Measurements from ENCODE around the gene DENND4A. TPM values are rescaled to one million over a fixed set of nuclear protein-coding genes. Genes with fewer than 3 reads are reported as not detected.
A peak's percentile ranks its signal among the peaks of the same experiment; 100 is the strongest.

Gene DENND4A
- total RNA-seq, result 10 to 100 TPM; 20.9 to 66.4 (median 30.8) TPM

DNA sequence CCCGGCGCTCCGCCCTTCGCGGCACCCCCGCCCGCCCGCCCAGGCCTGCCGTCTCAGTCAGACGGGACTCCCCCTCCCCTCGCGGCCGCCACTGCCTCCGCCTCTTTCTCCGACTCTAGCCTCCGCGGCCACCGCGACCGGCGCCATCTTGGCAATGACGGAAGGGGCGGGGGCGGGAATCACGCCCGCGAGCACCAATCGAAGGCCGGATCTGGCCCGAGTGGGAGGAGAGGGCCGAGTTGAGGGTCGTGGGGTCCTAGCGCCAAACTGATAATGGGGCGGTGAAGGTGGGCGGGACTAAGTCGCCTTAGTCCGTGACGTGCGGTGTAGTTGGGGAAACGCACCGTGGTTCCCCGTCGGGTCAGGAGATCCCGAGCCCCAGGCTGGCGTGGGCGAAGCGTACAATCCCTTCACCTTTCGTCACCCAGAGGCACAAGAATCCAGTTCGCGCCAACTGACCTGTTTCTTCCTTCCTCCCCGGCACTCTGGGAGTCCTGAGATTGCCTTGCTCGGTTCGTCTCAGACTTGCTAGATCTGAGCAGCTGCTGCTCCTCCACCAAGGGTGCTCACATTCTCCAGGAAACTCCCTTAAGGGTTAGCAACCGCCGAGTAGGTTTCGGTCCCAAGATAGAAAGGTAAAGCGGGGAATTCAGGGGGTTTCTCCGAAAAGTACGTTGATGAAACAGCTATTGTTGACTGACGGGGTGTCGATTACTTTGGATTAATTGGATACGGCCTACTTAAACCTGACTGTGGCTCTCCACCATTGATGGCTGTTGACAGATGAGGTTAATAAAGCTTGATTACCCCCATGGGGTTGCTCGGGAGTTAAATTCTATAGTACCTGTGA is at the start of gene DENND4A:
Gene DENND4A, minus strand, starts transcription at position 156 of the 850 bp plus-strand sequence. CDS start 35,843 bp downstream, outside the sequence.
- no peaks in the 10 kb centered on the region for H3K9me3 ChIP-seq
- peak within 1 kb of the TSS; percentile 68 to 94 (median 87) for H3K4me3 ChIP-seq
- H3K27me3 ChIP-seq, result no peaks in the 10 kb centered on the region
- no peaks in the 10 kb centered on the region for H3K36me3 ChIP-seq
- TF ChIP-seq, protein P1, sequence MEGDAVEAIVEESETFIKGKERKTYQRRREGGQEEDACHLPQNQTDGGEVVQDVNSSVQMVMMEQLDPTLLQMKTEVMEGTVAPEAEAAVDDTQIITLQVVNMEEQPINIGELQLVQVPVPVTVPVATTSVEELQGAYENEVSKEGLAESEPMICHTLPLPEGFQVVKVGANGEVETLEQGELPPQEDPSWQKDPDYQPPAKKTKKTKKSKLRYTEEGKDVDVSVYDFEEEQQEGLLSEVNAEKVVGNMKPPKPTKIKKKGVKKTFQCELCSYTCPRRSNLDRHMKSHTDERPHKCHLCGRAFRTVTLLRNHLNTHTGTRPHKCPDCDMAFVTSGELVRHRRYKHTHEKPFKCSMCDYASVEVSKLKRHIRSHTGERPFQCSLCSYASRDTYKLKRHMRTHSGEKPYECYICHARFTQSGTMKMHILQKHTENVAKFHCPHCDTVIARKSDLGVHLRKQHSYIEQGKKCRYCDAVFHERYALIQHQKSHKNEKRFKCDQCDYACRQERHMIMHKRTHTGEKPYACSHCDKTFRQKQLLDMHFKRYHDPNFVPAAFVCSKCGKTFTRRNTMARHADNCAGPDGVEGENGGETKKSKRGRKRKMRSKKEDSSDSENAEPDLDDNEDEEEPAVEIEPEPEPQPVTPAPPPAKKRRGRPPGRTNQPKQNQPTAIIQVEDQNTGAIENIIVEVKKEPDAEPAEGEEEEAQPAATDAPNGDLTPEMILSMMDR (IDR thresholded peaks at IDR 0.05), result peak in 2 of 6 experiments; percentile 20 to 27
- peak in 3 of 4 donors; percentile 85 to 95 (median 95) for TF ChIP-seq POLR2A (IDR thresholded peaks at IDR 0.05)
- peak; percentile 88 to 97 for TF ChIP-seq POLR2AphosphoS5 (IDR thresholded peaks at IDR 0.05)
- peak in 1 of 4 donors; percentile 80 for TF ChIP-seq EP300 (IDR thresholded peaks at IDR 0.05)
- peak; percentile 98 to 99 for DNase-seq
- H3K4me1 ChIP-seq, result peaks cover 26 to 50% (median 32%) of the 10 kb centered on the region in 4 donors
- WGBS, 2 donors, result 0 to 1% methylated on average over 16 to 39 of the region's 63 CpGs
- peak; percentile 97 to 99 for ATAC-seq (ENCODE audit: low FRiP score in 2 of 2)
- peak within 1 kb of the TSS; percentile 97 to 100 (median 99) for H3K27ac ChIP-seq

DNA sequence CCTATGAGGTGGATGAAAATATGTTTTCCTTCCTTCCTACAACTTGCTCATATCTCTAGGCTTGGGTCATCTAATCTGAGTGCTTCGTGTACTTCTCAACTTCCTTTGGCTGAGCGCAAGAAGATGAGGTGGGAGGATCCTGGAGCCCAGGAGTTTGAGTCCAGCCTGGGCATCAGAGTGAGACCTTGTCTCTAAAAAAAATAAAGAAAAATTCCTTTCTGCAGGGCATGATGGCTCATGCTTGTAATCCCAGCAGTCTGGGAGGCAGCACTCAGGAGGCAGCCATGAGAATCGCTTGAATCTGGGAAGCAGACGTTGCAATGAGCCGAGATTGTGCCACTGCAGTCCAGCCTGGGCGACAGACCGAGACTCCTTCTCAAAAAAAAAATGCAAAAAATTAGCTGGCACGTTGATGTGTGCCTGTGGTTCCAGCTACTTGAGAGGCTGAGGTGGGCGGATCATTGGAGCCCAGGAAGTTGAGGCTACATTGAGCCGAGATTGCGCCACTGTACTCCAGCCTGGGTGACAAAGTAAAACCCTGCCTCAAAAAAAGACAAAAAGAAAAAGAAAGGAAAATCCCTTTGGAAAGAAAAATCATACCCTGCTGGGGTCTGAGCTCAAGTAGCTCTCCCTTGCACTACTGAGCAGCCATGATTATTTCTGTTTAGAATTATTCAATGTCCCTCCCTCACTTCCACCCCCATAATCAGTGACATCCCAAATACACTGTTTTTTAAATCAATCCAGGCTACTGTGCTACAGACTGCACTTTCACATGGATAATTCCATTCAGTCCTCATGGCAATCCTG is 49.2 kb upstream of the DENND4A start:
- DNase-seq, result peak in 1 of 2 donors; percentile 84
- H3K27ac ChIP-seq, result peak overlapping the region; percentile 57 to 79 (median 72)
- no peak for TF ChIP-seq POLR2A (IDR thresholded peaks at IDR 0.05)
- no peak for TF ChIP-seq EP300 (IDR thresholded peaks at IDR 0.05)
- TF ChIP-seq, protein P1 (IDR thresholded peaks at IDR 0.05), result no peak
- TF ChIP-seq POLR2AphosphoS5 (IDR thresholded peaks at IDR 0.05), result no peak
- H3K4me3 ChIP-seq, result peak overlapping the region in 3 of 4 donors; percentile 19 to 32 (median 30)
- 18 to 25% methylated on average over 11 of the region's 11 CpGs for WGBS, 2 donors
- peaks cover 14 to 34% (median 28%) of the 10 kb centered on the region in 4 donors for H3K4me1 ChIP-seq
- H3K36me3 ChIP-seq, result no peaks in the 10 kb centered on the region
- ATAC-seq (ENCODE audit: low FRiP score in 2 of 2), result peak; percentile 73
- no peaks in the 10 kb centered on the region for H3K27me3 ChIP-seq
- H3K9me3 ChIP-seq, result no peaks in the 10 kb centered on the region

DNA sequence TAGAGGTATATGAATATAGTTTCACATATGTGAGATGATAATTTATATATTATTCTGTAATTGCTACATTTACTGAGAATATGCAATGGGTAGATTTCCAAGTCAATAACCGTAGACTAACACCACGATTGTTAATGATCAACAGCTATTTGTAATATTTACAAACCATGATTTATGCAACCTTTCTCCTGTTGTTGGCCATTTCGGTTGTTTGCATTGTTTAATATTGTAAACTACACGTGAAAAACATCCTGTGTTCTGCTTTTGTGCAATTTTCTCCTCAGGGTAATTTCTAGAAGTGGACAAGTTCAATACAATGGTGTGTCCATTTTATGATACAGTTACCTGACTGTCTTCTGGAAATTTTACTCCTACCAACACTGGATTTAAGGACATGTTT is 47.9 kb upstream of the DENND4A start:
- ATAC-seq (ENCODE audit: low FRiP score in 2 of 2) (no peak), DNase-seq (no peak)
- H3K4me1 ChIP-seq, result peaks cover 21 to 42% (median 29%) of the 10 kb centered on the region in 4 donors
- WGBS, 2 donors, result 60 to 61% methylated on average over 4 of the region's 4 CpGs
- no peaks in the 10 kb centered on the region for H3K9me3 ChIP-seq
- H3K36me3 ChIP-seq, result no peaks in the 10 kb centered on the region
- peak overlapping the region in 2 of 4 donors; percentile 20 to 74 for H3K27ac ChIP-seq
- H3K27me3 ChIP-seq, result no peaks in the 10 kb centered on the region
- no peak overlapping the region for H3K4me3 ChIP-seq
- no peak for TF ChIP-seq EP300 (IDR thresholded peaks at IDR 0.05)
- no peak for TF ChIP-seq POLR2A (IDR thresholded peaks at IDR 0.05)
- no peak for TF ChIP-seq POLR2AphosphoS5 (IDR thresholded peaks at IDR 0.05)
- TF ChIP-seq, protein P1 (IDR thresholded peaks at IDR 0.05), result no peak

DNA sequence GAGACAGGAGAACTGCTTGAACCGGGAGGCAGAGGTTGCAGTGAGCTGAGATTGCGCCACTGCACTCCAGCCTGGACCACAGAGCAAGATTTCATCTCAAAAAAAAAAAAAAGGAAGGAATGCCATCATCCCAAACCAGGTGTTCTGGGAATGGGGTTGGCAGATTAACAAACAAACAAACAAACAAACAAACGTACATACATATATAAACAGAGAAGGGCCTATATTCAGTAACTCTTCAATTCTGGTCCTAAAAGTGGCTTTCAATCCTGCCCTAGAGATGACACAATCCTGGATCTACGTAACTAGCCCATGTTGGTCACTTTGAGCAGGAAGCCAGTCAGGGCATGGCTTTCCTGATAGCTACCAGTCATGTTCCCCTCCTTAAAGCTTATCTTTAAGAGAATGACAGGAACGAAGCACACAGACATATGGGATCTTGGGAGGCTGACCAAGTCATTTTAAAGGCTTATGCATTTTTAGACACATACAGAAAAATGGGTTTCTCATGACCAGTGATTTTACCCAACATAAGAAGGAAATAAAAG is 47.3 kb upstream of the DENND4A start:
- ATAC-seq (ENCODE audit: low FRiP score in 2 of 2) (no peak), DNase-seq (peak in 1 of 2 donors; percentile 27)
- WGBS, 2 donors, result 61 to 67% methylated on average over 5 of the region's 5 CpGs
- Histone ChIP-seq H3K4me3 (no peak overlapping the region), H3K9me3 (no peaks in the 10 kb centered on the region), H3K27ac (peak overlapping the region in 1 of 4 donors; percentile 49), H3K4me1 (peaks cover 25 to 44% (median 30%) of the 10 kb centered on the region in 4 donors), H3K27me3 (no peaks in the 10 kb centered on the region), H3K36me3 (no peaks in the 10 kb centered on the region)
- TF ChIP-seq, protein P1 (IDR thresholded peaks at IDR 0.05), result no peak
- TF ChIP-seq POLR2A (IDR thresholded peaks at IDR 0.05) (no peak), POLR2AphosphoS5 (IDR thresholded peaks at IDR 0.05) (no peak), EP300 (IDR thresholded peaks at IDR 0.05) (no peak)
